ENCODE measurements around the gene LCP2.
"Not testable (repeated sequence)": the region's sequence is repeated elsewhere in the genome, so short reads cannot be mapped to it uniquely, and the experiment has no call there.

The LCP2 gene

GRCh38 chr5:170273968-170274710 lies 23.4 kb downstream of the LCP2 start:
- DNase-seq (ENCODE audit: low read depth), result no peak

DNA sequence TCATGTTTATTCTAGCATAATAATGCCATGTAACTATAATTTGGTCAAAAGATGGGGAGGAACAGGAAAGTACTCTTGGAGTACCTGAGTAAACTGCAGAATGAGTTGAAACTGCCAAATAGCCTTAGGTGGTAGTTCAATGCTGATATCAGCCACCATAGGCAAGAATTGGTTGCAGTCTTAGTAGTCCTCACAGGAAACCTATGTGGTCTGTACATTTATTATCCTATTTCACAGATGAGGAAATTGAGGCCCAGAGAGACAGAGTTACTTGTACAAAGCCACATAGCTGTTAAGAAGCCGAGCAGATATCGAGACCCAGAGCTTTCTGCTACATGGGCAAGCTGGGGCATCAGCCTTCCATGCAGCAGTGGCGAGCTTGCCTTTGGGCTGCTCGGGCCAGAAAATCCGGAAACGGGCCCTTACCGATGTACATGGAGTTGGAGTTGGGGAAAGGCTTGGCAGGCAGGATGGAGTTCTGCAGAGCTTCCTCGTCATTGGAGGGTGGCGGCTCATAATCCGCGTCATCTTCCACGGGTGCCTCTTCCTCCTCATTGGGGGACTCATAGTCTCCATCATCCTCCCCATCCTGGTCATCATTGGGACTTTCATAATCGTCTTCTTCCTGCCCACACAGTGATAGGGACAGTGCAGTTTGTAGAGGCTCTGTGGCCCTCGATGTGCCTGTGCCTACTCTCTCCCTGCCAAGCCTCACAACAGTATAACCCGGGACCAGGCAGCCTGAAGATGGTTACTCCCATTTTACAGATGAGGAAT lies 27.1 kb downstream of the LCP2 start:
- no peak for DNase-seq (ENCODE audit: low read depth)

- DNase-seq (ENCODE audit: low read depth), result no peak
Observed at GRCh38 chr5:170269579-170269978, 28.0 kb downstream of the LCP2 start.

- DNase-seq (ENCODE audit: low read depth), result no peak
Observed at GRCh38 chr5:170268884-170269283, 28.7 kb downstream of the LCP2 start.

- no peak for DNase-seq (ENCODE audit: low read depth)
Observed at GRCh38 chr5:170268153-170268689, 29.4 kb downstream of the LCP2 start.

DNA sequence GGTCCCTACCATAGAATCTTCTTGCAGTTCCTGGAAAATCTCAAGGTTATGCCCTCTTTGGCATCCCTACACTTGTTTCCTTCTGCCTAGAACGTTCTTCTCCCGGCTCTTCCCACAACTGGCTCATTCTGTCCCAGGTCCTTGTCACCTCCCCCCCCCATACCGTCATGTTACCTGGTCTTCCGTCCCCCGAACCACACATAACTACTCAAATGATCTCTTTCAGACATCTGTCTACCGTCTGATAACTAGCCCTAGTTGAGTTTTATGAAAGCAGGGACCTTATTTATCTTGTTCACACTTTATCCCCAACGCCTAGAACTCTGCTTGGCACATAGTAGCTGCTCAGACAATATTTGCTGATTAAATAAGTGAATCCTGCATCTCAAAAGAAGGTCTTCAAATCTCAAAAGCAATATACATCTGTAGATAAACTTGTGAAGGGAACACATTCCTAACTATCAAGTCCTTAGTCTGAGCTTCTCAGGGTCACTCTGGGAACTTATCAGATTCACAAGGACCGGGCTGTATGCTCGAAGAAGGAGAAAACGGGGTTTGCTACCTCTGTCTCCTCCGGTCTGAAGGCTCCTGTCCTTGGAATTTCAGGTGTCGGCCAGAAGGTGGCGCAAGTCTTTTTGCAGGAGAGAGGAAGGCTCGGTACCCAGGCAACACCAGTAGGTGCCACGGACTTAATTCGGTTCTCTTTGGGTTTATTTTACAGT lies 30.0 kb downstream of the LCP2 start:
- peak; percentile 50 for DNase-seq (ENCODE audit: low read depth)

DNA sequence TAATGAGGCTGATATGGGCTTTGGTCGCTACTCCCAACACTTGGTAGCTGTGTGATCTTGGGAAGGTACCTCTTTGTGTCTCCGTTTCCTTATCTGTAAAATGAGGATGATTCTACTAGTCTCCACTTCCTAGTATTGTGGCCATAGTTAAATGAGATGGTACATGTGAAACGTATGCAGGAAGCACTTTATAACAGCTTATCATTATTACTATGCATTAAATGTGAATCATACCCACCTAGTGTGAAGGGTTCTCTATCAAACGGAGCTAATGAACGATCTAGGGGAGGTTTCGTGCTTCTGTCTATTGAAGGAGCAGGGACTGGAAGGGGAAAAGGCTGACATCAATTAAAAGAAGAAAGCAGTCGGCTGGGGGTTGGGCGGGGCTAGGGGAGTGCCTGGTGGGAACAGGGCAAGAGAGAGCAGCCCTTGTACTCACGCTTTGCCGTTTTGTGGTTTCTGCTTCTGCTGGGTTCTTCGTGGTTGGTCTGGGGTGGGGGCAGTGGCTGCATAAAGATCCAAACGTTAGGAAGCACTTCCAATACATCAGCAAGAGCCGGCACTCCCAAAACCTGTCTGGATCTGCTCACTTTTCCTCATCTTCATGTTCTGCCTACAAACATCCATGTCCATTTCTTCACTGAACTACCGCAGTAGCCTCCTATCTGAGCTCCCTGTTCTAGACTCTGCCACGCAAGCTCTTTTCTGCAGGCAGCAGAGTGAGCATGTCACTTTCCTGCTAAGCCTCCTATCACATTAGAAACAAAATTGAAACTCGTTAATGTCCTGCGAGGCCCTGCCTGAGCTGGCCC lies 30.8 kb downstream of the LCP2 start:
- DNase-seq (ENCODE audit: low read depth), result no peak

DNA sequence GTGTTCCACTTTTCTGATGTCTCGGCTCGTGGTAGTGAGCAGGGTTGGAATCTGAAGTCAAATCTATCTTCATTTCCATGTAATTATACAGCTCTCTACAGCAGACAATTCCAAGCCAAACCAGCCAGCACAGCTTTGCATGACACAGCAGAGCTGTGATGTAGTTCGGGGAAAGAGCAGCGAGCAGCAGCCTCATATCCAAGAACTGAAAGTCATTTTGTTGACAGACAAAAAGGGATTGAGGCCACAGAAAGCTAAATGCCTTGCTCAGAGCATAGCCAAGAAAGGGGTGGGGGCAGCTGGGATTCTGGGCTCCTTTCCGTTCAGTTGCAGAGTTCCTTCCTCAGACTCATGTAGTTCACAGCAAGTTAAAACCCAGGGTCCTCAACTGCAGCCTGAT lies 32.1 kb downstream of the LCP2 start:
- DNase-seq (ENCODE audit: low read depth), result no peak

GRCh38 chr5:170263906-170264305 lies 33.7 kb downstream of the LCP2 start:
- no peak for DNase-seq (ENCODE audit: low read depth)

DNA sequence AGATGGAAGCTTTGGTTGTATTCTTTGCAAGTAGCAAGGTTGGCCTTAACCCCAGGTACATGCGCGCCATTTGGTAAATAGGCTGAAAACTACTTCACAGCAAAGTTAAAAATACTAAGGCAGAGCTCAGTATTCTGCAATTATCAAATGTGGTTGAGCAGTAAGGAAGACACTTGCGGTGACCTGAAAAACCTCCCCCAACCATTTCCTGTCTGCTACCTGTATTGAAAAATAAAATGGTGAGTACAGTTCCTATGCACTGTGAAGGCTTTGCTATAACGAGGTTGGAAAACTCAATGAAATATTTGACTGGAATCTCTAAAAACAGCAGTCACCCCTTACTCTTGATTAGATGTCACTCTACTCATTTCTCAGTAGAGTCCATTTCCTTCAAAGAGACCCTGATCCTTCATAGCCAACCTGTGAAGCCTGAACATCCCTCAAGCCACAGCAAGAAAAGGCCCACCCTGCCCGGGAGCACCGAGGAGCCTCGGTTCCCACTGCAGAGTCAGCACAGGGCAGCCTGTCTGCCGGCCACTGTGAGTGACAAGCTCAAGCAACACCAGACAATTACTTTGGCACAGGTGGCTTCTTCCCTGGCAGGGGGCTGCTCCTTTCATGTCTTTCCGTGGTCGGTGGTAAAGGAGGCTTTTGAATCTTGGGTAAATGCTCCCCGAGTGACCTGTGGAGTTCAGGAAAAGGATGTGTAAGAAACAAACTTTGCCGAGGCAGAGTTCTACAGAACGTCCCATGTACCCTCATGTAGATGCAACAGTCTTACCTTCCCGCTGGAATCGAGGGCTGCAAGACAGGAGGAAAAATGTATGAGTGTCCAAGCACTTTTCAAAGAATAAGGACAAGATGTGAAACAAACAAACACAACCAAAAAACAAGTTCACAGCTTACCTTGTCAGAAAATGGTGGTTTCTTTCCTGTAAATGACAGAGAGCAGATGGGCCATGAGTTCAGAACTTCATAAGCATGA lies 35.2 kb downstream of the LCP2 start:
- DNase-seq (ENCODE audit: low read depth), result no peak

- no peak for DNase-seq (ENCODE audit: low read depth)
Observed at GRCh38 chr5:170261528-170262043, 36.0 kb downstream of the LCP2 start.

- no peak for DNase-seq (ENCODE audit: low read depth)
Observed at GRCh38 chr5:170257370-170257769, 40.2 kb downstream of the LCP2 start.

DNA sequence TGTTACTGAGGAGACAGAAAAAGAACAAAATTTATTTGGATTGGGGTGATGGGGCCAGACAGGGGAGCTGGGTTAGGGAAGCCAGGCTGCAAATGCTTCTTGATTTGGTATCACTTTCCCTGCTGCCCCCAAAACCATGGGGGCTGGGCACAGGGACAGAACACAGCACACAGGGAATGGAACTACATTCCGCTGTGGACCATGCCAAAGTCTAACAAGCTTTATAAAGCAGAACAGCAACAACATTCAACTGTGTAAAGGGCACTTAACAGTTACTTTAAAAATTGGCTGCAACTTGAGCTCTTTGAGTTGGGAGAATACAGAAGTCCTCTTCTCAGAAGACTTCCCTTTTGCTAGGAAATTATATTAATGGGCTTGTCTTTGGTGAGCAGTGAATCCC lies 41.0 kb downstream of the LCP2 start:
- no peak for DNase-seq (ENCODE audit: low read depth)

GRCh38 chr5:170254056-170254455 lies 43.5 kb downstream of the LCP2 start:
- no peak for DNase-seq (ENCODE audit: low read depth)

- no peak for DNase-seq (ENCODE audit: low read depth)
Observed at GRCh38 chr5:170252720-170253350, 44.7 kb downstream of the LCP2 start.

- DNase-seq (ENCODE audit: low read depth), result no peak
Observed at GRCh38 chr5:170252109-170252508, 45.5 kb downstream of the LCP2 start.

DNA sequence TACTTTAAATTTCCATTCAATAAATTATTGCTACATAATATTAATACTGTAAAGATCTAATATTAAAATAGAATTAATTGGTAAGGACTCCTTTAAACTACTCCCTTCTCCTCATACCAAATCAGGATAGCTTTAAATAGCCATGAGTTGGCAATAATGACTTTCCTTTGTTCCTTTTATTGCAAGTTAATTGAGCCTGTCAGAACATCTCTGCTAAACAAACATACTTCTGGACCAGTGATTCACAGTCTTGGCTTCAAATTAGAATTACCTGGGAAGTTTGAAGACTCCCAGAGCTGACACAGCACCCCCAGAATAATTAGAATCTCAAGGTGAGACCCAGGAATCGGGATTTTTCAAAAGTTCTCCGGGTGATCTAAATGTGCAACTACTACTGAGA lies 46.1 kb downstream of the LCP2 start:
- DNase-seq (ENCODE audit: low read depth), result no peak

DNA sequence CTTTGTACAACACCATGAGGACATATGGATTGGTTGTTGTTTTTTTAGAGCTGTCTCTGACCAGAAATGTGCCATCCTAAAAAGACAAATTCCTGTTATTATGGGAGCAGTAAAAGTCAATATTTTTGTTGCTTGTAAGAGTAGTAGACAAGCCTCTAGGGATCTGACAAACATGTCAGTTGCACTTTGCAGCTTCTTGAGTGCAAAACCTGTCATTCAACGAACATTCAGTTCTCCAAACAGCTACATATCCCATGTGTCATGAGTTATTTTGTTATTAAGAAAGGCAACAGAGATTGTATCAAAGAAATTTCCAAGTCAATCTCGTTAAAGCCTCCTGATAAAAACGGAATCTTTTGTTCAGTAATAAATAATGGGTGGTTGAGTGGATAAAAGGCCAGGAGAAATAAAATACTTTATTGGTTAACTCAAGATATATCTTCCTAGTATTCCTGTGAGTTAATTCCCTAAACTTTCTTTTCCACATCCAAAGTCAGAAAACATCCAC lies 46.7 kb downstream of the LCP2 start:
- no peak for DNase-seq (ENCODE audit: low read depth)

- no peak for DNase-seq (ENCODE audit: low read depth)
Observed at GRCh38 chr5:170249355-170249754, 48.2 kb downstream of the LCP2 start.

DNA sequence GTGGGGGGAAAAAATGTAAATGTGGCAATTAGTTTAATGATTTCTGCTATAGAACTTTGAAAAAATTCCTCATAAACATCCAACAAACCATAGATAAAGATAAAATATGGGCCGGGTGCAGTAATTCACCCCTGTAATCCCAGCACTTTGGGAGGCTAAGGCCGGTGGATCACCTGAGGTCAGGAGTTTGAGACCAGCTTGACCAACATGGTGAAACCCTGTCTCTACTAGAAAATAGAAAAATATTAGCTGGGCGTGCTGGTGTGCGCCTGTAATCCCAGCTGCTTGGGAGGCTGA lies 48.7 kb downstream of the LCP2 start:
- DNase-seq (ENCODE audit: low read depth), result not testable (repeated sequence)

All from amniotic epithelial cell (primary cell).